Ramos (cell line): ENCODE data around the gene ANKRD9.

ENCODE experiments used
- in situ Hi-C: fragments of 300-500 bp; cut with MboI; formaldehyde crosslinking; loops from one replicate; pipeline ENCODE4 v1.14.3; 2022; ENCODE audit warnings: low sequenced_read_pairs; ENCODE audit not compliant: unreplicated experiment

ANKRD9 gene

DNA sequence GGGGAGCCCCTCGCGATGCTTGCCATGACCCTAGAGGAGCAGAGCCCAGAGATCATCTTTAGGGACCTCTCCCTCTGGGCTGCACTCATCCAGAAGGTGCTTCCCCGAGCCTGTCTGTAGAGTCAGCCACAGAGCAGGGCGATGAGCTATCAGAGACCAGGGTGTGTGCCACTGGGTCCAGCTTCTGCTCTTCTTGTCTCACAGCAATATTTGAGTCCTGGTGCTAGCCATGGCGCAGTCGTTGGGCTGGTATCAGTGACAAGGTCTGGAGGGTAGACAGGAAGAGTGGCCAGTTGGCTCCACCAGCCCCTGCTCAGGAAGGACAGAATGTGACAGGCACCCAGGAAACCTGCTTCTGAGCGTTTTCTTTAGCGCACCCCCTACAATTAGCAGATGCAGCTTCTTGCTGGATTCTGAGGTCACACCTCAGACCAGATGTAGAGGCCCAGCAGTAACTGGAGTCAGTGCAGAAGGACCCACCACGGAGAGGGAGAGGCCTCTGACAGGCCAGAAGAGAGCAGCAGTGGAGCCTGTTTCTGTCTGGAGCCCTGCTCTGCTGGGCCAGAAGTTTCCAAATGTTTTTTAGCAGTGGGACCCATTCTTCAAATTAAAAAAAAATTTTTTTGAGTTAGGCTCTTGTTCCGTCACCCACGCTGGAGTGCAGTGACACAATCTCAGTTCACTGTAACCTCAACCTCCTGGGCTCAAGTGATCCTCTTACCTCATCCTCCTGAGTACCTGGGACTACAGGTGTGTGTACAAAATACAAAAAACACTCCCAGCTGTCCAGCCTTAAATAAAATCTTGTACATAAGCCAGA is 23.7 kb downstream of the ANKRD9 start:
- in situ Hi-C loops, result no loop called here

DNA sequence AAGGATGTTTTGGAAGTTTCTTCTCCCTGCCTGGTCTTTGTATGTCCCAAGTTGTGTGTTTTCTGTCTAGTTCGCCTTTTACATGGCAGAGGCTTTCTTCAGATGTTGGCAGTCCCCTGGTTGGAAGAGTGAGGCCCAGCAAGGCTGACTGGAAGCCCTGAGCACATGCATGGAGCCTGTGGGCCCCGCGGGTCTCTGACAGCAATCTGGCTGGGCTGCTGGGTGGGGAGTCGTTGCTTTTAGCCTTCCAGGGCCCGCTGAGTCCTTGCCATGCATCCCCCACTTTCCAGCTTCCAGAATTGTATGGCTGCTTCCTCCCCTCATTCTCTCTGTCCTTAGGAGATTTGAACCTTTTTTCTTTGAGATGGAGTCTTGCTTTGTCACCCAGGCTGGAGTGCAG is 25.3 kb downstream of the ANKRD9 start:
- in situ Hi-C loops, result no loop called here

GRCh38 chr14:102481791-102482238 is 27.8 kb downstream of the ANKRD9 start:
- in situ Hi-C loops, result no loop called here

- in situ Hi-C loops, result no loop called here
Measured at GRCh38 chr14:102481371-102481770, 28.2 kb downstream of the ANKRD9 start.

GRCh38 chr14:102479777-102480176 is 29.8 kb downstream of the ANKRD9 start:
- in situ Hi-C loops, result no loop called here

- in situ Hi-C loops, result no loop called here
Measured at GRCh38 chr14:102479107-102479506, 30.5 kb downstream of the ANKRD9 start.

DNA sequence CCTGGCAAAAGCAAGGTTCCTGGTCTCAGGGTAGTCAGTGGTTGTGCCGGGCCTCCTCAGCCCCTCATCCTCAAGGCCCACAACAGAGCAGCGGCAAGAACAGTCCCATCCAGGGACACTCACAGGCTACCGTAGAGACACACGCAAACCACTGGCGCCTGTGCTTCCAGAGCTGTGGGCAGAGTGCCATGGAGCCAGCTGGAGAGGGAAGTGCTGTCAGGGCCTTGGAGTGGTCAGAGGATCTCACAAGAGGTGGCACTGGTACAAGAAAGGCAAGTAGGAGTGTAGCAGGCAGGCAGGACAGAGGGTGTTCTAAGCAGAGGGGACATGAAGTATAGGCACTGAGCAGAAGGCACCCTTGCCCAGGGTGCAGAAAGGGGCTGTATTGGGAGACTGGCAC is 34.6 kb downstream of the ANKRD9 start:
- in situ Hi-C loops, result no loop called here

- in situ Hi-C loops, result no loop called here
Measured at GRCh38 chr14:102473559-102473958, 36.0 kb downstream of the ANKRD9 start.

DNA sequence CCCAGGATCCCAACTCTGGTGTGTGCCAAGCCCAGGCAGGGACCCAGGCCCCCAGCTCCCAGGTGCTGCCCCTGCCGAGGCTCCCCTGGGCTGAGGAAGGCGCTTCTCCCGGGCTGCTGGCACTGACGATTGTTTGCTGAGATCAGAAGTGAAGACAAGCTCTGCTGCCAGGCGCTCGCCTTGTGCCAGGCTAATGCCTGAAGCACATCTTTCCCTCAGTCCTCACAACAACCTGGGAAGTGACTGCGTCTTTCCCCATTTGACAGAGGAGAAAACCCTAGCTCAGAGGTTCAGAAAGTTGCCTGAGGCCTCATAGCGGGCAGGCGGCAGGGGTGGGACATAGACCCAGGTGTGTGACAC is 36.8 kb downstream of the ANKRD9 start:
- in situ Hi-C loops, result no loop called here

DNA sequence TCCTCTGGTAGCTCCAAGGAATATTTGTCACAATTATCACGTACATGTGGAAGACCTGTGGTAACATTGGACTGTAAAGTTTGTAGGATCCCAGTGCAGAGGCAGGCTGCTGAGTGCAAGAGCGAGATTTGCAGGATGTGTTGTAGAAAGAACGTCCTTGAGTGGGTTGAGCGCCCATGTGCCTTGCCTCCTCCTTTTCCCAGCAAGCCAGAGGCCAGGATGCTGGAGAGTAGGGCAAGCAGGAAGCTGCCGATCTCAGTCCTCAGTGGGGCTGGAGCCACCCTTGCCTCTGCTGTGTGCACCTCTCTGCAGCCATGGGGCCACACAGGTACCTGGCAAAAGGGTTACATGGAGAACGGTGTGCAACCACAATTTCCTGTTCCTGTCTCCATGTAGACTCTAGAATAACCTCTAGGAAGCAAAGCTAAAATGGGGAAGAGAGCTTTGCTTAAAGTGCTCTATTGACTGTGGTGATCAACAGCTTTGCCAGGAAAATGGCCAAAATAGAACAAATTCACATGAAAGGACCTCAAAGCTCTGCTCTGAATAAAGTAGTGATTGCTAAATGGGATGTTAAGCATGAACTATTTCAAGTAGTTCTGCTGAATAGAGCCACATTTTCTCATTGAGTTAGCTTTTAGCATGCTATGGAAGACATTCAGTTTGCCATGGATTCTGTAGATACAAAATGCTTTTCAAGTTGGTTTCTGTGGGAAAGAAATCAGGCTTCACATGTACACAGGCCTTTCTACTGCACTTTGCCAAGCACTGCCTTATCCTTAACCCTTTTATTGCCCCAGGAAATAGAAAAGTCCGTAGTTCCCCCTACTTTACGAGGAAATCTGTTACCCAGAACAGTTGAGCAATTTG is 37.4 kb downstream of the ANKRD9 start:
- in situ Hi-C loops, result no loop called here

DNA sequence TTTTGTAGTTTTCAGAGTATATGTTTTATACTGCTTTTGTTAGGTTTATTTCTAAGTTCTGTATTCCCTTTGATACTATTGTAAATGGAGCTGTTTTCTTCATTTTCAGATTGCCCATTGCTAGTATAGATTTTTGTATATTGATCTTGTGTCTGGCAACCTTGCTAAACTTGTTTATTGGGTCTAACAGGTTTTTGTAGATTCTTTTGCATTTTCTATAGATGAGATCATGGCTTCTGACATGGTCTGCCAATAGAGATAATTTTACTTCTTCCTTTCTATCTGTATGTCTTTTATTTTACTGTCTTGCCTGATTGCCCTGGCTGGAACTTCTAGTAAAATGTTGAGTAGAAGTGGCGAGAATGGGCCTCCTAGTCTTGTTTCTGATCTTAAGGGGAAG is 40.3 kb downstream of the ANKRD9 start:
- in situ Hi-C loops, result no loop called here

DNA sequence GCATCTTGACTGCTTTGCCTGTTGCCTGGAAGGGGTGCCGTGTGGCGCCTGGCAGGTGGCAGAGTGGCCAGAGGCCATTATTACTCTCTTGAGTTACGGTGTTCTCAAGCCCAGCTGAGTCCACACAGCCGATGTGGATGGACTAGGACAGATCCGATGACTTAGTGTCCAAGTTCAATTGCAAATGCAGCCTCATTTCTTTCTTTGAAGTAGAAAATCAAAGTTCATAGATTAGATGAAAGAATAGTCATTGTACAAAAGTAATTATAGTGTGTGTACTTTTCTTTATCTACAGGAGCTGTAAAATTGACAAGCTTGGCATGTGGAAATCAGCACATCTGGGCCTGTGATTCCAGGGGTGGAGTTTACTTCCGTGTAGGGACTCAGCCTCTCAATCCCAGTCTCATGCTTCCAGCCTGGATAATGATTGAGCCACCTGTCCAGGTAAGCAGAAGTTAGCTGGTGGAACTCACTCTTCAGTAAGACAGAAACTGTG is 44.7 kb downstream of the ANKRD9 start:
- in situ Hi-C loops, result no loop called here

DNA sequence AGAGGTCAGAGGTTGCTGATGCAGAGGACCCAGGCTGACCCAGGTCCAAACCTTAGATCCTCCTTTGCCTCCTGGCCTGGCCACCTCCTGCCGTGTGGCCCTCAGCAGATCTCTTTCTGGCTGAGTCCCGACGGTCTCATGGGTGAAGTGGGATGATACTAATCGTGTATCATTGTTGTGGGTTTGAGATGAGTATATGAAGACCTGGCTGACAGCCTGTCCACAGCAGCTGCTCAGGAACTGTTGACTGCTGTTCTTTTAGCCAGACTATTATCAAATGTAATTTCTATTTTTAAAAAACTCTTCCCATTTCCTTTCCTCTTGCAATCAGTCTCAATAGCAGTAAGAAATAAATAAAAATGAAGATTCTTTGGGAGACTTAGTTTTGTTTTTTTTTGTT is 45.6 kb downstream of the ANKRD9 start:
- in situ Hi-C loops, result no loop called here

- in situ Hi-C loops, result no loop called here
Measured at GRCh38 chr14:102462391-102462790, 47.2 kb downstream of the ANKRD9 start.

DNA sequence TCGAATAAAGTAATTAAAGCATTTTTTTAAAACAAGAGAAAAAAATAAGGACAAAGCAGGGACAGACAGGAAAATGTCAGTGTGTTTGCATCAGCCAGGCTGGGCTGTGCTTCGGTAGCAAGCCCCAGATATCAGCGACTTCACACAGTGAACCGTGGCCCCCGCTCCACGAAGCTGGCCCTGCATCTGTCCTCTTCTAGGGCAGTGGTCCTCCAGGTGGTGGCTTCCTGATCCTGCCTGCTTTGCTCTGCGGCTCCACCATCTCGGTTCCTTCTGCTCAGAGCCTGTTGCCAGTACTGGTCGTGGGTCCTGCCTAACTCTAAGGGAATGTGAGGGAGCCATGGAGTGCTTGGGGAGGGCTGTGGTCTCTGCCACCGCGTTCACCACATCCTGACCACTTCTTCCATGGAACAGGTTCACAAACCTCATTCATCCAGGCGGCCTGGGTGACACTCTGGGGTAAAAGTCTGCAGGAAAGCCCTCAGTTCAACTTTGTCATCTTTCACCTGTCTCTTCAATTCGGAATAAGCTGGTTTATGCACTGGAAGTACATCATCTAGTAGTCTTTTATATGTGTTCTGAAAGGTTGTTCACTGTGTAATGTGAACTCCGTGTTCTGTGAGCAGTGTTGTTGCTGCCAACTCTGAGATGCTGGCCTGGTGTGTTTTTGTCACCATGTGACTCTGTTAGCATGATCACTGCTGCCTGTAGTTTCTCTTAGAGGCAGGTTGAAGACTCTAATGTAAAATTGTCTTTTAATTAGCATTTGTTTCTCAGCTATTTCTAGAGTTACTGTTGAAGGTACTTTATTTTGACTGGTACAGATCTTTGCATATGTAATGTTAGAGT is 47.9 kb downstream of the ANKRD9 start:
- in situ Hi-C loops, result no loop called here

GRCh38 chr14:102457509-102457908 is 52.1 kb downstream of the ANKRD9 start:
- in situ Hi-C loops, result no loop called here

- in situ Hi-C loops, result no loop called here
Measured at GRCh38 chr14:102454711-102455110, 54.9 kb downstream of the ANKRD9 start.

DNA sequence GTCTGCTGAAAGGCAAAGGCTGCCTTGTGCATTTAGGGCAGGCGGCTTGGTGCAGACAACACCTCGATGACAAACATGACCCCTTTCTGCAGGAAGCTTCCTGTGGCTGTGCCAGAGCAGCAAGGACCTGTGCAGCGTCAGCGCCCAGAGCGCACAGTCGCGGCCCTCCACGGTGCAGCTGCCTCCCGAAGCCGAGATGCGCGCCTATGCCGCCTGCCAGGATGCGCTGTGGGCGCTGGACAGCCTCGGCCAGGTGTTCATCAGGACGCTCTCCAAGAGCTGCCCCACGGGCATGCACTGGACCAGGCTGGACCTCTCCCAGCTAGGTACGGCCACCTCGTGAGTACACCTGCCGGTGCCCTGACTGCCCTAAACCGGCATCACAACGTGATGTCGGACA is 57.3 kb downstream of the ANKRD9 start:
- in situ Hi-C loops, result no loop called here
